Sciatic nerve (tissue), 2 donors: Measurements from ENCODE around the gene NMT1. TPM values are rescaled to one million over a fixed set of nuclear protein-coding genes. Genes with fewer than 3 reads are reported as not detected.
"Not testable (repeated sequence)": the region's sequence is repeated elsewhere in the genome, so short reads cannot be mapped to it uniquely, and the experiment has no call there.

Source experiments
- ATAC-seq: fragments of 200-7000 bp; cut with Tn5 transposase; one replicate; pipeline ENCODE4 v1.9.1; 2020; ENCODE audit warnings: mild to moderate bottlenecking, moderate library complexity
- DNase-seq: peaks from one replicate; pipeline ENCODE4 v3.0.0-alpha.2; 2020; ENCODE audit warnings: low spot score
- intact Hi-C: fragments of 100-400 bp; cut with DNase I; formaldehyde crosslinking; loops from one replicate; pipeline ENCODE4 v1.14.2; 2022
- total RNA-seq: library from RNA; stranded (reverse); fragmentation: NEBNext Ultra II Directional; extraction: Animal tissue kit (Norgen Biotek cat#: 25700); gene quantifications from one replicate; pipeline ENCODE4 v1.2.1, GENCODE V29; 2021
- donor health status: DM: no; HTN: no; CAD: no.
- donor health status: DM: no; HTN: no; CAD: no.

Gene NMT1
- total RNA-seq, 1 donor from 2014 or later, result 98.4 TPM

DNA sequence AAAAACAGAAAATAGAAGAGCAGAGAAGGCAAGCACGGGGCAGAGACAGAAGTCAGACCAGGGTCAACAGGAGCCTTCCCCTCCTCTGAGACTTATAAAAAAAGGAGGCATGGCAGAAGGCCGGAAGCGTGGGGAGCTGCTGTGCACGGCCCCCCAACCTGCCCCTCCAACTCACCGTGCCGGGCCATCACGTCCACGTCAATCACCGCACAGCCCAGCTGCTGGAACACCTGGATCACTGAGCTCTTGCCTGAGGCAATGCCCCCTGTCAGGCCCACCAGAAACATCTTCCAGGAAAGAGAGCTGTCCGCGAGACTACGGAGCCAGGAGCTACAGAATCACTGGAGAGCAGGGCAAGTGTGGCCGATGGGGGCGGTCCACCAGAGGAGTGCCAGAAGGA lies 26.5 kb upstream of the NMT1 start:
- ATAC-seq (no peak), DNase-seq (no peak)
- intact Hi-C loops, result no loop called here

DNA sequence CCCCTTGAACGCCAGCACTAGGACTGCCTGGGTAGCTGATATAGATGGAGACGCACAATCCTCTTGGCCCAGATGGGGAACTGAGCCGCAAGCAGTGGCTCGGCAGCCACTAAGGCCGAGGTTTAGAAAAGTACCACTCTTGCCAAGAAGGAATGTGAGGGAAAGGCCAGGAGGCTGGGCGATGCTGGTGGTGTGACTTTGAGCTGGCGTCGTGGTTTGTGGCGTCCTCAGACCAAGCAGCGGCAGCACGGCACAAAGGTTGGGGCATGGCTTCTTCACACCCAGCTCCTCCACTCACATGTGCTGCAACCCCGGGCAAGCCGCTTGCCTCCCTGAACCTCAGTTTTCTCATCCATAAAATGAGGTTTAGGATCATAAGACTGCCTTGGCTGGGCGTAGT lies 25.3 kb upstream of the NMT1 start:
- ATAC-seq (peak; percentile 13), DNase-seq (no peak)
- intact Hi-C loops, result no loop called here

DNA sequence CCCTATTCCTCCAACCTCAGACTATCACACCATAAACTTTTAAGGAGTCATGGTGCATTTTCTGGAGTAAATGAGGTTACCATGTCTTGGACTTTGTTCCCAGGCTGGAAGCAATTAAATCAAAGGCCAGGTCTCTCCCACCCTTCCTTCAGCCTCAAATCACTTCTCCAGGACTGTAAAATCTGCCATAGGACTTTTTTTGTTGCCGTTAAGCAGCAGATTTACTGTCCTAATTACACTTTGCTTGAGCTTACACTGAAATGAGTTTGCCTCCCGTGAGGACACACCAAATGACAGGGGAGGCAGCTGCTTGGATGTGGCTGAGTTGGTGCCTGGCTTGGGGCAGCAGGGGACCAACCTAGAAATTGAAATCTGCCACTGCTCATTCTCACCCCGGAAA lies 24.4 kb upstream of the NMT1 start:
- no peak for ATAC-seq
- DNase-seq, result no peak
- intact Hi-C loops, result no loop called here

DNA sequence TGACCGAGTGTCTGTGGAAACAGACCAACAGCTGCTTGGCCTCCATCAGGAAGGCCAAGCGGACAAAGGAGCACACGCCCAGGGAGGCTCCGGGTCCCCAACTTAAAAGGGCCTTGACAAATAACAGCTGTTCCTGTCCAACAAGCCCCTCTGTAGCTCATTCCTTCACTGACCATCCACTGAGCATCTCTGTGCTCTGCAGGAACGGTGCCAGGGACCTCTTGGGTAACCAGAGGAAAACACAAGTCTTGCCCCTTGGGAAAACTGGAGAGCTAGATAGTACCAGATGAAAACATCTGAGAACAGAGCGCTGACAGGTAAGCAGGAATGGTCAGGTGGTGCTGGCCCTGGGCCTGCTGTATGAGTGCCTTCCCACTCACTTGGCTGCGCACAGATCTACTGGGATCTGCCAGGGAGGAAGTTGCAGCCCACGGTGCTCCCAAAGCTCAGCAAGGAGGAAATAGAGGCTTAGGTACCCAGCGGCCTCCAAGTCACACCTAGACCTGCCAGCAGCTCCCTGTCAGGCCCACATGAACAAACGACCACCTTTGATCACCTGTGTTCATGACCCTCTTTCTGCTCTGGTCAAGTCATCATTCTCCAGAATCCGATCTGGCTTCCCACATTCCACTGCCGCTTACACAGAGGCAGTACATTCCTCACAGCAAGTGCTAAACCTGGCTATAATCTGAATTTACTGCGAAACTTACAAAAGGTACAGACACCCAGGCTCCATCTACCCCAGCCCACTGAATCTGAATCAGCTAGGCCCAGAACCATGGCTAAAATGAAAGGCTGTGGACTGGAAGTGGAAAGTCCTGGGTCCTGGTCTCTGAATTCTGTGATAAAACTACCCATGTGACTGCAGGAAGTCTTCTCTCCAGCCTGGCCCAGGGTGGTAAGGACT lies 22.1 kb upstream of the NMT1 start:
- intact Hi-C loops, result no loop called here
- ATAC-seq, result no peak
- no peak for DNase-seq

DNA sequence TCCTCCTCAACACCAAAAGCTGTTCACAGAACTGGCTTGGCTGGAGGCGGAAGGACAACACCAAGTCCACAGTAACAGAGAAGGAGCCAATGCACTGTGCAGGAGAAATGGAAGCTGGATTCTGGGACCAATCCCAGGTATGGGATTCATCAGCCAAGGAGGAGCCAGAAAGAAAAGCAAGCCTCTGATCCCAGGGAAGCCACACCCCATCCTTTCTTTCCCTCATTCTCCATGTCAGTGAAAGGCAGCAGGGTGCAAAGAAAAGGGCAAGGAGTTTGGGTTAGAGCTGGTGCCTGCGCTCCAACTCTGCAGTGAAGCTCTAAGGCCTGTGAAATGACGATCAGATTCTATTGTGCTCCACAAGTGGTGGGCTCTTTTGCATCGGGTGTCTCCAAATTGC lies 20.7 kb upstream of the NMT1 start:
- DNase-seq (no peak), ATAC-seq (peak; percentile 4)
- intact Hi-C loops, result no loop called here

DNA sequence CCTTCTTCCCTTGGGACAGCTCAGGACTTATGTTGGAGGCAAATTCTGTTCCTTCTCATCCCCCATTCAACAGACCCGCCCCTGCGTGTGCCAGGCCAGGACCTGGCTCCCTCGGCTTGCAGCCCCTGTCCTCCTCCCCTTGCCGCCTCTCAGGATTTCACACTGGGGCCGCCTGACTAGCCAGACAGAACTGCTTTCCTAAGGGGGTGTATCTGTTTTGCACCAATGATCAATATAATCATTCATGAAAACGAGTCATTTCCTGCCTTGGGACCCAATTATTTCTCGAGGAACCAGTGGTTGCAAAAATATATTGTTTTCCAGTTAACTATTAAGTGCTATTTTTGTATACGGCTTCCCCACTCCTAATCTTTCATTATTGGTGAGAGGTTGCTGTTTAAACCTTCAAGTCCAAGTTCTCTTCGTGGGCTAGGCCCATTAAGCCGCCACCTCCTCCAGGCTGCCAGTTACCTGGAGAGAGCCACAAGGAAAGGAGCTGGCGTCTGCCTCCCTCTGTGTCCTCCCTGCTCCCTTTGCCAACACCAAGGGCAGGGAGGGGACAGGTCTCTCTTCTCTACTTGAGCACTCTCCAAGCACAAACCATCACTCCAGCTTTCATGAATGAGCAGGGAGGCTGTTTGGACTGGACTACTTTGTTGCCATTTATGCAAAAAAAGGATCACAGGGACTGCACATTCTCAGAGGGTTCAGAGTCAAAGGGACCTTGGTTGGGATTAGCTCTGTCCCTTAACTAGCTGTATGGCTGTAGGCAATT lies 18.6 kb upstream of the NMT1 start:
- ATAC-seq (no peak), DNase-seq (no peak)
- intact Hi-C loops, result no loop called here

DNA sequence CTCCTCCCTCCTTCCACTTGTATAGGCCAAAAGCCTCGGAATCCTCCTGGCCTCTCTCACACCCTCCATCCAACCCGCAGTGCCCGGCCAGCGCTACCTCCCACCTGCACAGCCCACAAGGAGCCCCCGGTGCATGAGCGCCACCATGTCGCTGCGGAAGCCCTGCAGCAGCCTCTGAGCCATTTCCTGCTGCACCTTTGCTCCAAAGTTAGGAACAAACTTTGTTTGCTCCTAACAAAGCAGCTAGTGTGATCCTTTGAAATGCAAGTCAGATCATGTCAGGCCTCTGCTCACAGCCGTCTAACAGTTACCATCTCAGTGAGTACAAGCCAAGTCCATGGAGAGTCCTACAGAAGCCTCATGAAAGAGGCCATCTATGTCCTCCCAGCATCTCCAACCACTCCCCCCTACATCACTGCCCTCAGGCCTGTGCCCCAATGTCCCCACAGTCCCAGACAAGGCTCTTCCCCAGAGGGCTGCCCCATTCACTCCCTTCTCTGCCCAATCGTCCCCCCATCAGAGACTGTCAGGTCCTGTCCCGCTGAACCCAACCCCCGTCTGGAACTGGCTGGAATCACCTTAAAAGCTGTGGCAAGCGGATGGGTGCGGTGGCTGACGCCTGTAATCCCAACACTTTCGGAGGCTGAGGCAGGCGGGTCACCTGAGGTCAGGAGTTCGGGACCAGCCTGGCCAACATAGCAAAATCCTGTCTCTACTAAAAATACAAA lies 17.1 kb upstream of the NMT1 start:
- peak; percentile 8 for ATAC-seq
- intact Hi-C loops, result no loop called here

DNA sequence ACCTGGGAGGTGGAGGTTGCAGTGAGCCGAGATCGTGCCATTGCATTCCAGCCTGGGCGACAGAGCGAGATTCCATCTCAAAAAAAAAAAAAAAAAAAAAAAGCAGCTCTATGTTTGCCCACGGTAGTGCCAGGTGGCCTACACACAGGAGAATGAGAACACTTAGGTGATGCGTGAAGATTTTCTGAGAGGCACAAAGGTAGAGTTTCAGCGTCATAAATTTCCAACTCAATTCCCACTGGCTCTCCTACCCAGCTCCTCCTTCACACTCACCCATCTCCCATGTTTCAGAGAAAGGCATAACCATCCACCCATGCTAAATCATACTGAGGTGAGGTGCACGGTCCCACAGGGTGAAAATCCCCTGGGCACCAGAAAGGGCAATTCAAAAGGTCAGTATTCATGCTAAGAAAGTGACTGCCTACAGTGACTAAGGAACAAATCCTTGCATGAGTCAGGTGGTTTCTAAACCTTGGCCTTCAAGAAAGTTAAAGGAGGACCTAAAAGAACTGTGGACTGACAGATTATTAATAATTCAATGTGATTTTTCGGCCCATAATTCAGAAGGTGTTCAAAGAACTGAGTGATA lies 14.5 kb upstream of the NMT1 start:
- ATAC-seq (no peak), DNase-seq (no peak)
- intact Hi-C loops, result no loop called here

More for the DNA sequence above, 17.1 kb upstream of the NMT1 start:
- DNase-seq, result no peak

DNA sequence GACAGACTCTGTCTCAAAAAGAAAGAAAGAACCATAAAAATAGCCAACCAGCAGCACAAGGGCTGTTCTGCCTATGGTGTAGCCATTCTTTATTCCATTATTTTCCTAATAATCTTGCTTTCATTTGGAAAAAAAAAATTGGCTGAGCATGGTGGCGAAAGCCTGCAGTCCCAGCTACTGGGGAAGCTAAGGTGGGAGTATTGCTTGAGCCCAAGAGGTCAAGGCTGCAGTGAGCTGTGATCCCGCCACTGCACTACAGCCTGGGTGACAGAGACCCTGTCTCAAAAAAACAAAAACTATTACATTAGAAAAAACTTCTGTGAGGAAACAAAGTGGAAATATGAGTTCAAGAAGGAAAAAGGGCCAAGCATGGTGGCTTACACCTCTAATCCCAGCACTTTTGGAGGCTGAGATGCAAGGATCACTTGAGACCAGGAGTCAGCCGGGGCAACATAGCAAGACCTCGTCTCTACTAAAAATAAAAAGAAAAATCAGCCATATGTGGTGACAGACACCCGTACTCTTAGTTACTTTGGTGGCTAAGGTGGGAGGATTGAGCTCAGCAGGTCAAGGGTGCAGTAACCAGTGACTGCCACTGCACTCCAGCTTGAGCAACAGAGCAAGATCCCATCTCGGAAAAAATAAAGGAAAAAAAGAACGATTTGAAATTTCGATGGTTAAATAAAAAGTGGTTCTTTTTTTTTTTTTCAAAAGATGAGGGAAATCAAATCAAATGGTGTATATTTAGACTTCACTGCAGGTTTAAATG lies 12.1 kb upstream of the NMT1 start:
- DNase-seq, result no peak
- no peak for ATAC-seq
- intact Hi-C loops, result no loop called here

DNA sequence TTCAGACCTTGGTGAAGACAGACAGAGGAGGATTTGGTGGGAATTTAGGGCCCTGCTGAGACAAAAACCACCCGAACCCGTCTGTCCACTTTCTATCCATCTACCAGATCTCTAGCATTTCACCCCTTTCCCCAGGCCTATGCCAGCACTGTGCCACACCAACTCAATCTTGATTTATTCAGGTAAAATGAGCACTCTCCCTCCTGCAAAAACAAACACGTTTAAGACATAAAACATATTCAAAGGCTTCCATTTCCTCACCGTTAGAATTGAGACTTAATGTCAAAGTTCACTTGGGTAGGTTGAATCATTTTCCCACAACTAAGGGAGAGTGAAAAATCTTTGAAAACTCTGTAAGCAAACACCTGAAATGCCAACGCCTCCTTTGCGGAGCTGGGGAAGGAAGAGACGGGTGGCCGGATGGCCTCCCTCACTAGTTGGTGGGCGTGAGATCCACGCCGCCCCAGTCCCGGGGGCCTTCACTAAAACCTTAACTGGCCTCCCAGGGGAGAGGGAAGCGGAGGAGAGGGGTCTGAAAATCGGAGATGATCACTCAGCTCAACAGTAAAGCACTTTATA lies 10.5 kb upstream of the NMT1 start:
- intact Hi-C loops, result no loop called here
- ATAC-seq (peak; percentile 21), DNase-seq (no peak)

DNA sequence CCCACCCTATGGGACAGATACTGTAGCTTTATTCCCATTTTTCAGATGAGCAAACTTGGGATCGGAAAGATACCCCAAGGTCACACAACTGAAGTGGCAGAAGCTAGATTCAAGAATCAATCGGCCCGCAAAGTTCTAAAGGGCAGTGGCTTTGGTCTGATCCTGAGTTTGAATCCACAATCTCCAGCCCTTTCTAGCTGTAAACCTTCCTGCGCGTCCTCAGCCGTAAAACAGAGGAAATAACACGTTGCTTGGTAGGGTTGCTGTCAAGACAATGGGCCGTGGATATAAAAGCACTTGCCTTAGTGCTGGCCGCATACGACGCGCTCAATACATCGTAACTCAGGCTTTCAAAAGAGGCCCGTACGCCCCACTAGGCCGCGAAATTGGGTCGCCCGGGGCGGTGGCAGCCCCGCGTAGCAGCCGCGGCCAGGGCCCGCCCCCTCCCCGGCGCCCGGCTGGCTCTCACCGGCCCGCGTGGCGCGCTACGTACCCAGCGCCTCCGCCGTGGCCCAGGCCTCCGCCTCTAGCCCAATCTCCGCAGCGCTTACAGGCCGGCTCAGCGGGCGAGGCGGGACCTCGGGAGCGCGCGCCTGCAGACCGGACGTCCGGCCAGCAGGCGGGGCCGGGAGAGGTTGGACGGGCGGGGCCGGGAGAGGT lies 9.9 kb upstream of the NMT1 start, which contains the start of gene DCAKD:
Gene DCAKD, minus strand, starts transcription at position 573 of the 660 bp plus-strand sequence. CDS start 16,747 bp downstream, outside the sequence.
- ATAC-seq (peak; percentile 99), DNase-seq (peak; percentile 93)
- intact Hi-C loops, result no loop called here

DNA sequence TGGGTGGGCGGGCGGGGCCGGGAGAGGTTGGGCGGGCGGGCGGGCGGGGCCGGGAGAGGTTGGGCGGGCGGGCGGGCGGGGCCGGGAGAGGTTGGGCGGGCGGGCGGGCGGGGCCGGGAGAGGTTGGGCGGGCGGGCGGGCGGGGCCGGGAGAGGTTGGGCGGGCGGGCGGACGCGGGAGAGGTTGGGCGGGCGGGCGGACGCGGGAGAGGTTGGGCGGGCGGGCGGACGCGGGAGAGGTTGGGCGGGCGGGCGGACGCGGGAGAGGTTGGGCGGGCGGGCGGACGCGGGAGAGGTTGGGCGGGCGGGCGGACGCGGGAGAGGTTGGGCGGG lies 9.4 kb upstream of the NMT1 start:
- DNase-seq, intact Hi-C loops: not testable (repeated sequence)

DNA sequence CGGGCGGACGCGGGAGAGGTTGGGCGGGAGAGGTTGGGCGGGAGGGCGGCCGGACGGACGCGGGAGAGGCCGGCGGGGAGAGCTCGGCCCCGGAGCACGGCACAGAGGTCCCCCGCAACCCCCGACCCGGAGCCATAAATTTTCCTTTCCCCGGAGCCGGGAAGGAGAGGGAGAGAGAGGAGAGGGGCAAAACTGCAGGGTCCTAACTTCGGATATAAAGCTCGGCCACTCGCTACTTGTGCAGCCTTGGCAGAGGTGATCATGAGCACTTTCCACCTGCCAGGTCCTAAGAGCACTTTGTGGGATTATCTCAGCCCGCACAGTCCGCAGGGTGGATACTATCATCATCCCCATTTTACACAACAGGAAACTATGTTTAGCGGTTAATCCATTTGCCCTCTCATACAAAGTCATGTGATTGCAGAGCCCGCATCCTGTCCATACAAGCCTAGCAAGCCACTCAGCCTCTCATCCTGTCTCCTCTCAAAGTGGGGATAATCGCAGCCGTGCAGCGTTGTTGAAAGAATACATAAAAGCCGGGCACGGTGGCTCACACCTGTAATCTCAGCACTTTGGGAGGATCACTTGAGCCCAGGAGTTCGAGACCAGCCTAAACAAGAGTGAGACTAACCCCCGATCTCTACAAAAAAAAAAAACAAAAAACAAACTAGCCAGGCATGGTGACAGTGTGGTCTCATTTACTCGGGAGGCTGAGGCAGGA lies 8.9 kb upstream of the NMT1 start:
- DNase-seq (peak; percentile 70), ATAC-seq (peak; percentile 25)
- intact Hi-C loops, result no loop called here

More for the DNA sequence above, 9.4 kb upstream of the NMT1 start:
- ATAC-seq, result not testable (repeated sequence)

DNA sequence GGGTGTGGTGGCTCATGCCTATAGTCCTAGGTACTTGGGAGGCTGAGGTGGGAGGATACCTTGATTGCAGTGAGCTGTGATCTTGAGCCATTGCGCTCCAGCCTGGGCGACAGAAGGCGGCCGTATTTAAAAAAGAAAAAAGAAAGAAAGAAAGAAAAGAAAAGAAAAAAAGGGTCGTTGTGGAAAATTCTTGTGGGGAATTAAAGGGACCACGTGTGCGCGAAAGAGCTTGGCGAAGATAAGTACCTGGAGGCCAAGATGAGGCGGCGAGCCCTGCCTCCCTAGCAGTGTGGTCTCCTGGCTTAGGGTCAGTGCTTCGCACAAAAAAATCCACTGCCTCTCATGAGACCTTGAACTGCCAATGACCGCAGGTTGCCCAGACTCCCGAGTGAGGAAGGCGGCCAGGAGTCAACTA lies 728 bp upstream of the NMT1 start:
- DNase-seq, result no peak
- intact Hi-C loops, result no loop called here
- ATAC-seq, result peak; percentile 57

DNA sequence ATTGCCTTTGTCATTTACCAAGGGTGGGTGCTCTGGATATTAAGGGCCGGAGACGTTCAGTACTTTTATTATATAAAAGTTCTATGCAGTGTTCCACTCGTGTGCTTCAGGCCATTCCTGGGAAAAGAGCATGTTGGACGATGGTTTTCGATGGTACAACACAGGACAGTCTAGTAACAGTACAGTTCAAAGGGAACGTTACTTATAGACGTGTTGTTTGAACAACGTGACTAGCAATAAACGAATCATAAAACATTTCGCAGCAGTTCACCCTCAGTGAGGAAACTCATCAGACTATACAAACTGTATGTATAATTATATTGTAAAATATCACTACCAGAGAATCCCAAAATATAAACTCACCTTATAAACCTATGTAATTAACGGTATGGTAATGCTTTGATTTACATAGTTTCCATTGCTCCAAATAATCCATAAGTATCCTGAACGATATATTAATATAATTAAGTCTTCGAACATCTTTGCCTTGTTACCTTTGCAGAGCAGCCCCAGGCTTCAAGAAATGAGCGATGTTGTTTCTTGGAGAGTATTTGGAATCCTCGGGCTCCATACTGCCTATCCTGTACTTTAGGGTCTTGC lies 589 bp downstream of the NMT1 start:
- ATAC-seq (no peak), DNase-seq (no peak)
- intact Hi-C loops, result no loop called here

DNA sequence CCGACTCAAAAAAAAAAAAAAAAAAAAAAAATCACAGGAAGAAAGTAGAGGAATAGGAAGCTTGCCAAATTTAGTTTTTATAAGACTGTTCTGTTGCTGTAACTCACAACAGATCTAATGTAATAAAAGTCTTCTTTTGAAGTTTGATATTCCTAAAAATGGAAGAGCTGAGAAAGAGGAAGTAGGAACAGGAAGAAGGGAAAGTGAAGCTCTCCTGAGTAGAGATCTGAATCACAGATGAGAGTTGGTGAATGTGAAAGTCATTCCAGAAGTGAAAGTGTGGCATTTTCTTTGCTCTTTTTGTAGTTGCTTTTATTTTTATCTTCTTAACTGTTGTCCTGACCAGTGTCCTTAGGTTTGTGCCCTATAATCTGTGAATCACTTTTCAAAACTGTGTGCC lies 2.1 kb downstream of the NMT1 start:
- intact Hi-C loops, result no loop called here
- ATAC-seq, result no peak
- DNase-seq, result no peak

DNA sequence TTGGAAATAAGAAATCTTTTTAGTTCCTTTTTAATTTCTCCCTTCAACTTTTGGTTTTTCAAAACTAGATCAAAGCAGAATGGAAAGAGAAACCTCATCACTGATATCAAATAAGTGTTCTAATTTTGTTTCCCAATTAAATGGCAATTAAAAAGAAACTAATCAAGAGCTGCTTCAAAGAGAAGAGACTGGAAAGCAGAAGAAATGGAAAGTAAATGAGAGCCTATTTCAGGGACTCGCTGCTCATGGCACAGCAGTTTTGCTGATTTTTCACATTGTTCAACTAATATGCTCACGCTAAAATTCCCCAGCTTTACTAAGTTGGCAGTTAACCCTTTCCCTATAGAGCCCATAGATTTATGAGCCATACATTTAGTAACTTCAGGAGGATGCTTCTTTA lies 6.5 kb downstream of the NMT1 start:
- ATAC-seq, result no peak
- DNase-seq, result no peak
- intact Hi-C loops, result loop anchor here (5.0 kb wide), 1 partner anchor 825 kb away; no protein-coding TSS in a partner anchor
